Nucleus accumbens (tissue), 56 donors: ENCODE measurements around the gene POLR1B.

Source experiments
- DNase-seq, 56 donors: peaks; one replicate each; lab custom pipeline; 2025; lab: John Stamatoyannopoulos, UW

Gene POLR1B

DNA sequence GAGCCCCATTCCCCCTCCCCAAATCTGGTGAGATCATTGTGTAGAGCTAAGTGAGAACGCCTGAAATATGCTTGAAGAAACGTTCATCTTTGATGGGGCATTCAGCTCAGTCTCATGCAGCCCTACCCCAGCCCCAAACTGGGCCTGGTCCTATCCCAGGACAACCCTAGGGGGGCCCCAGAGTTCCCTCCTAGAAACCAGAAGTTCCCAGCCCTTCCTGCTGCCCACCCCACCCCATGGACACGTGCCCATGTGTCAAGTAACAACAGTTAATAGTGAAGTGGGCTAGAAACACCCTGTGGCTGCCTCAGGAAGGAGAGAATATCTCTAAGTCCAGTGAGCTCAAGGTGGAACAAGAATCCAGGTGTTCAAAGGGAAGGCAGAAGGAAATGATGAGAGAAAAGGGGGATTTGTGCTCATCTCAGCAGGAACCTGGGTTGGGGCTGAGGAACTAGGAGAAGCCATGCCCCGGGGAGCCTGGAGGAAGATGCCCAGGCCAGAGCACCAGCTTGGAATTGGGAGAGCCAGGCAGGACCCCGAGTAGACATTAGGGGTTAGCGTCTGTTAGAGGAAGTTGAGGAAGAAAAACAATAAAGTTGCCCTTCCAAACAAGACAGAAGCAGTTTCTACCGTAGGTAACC is 83.3 kb downstream of the POLR1B start:
- no peak for DNase-seq

DNA sequence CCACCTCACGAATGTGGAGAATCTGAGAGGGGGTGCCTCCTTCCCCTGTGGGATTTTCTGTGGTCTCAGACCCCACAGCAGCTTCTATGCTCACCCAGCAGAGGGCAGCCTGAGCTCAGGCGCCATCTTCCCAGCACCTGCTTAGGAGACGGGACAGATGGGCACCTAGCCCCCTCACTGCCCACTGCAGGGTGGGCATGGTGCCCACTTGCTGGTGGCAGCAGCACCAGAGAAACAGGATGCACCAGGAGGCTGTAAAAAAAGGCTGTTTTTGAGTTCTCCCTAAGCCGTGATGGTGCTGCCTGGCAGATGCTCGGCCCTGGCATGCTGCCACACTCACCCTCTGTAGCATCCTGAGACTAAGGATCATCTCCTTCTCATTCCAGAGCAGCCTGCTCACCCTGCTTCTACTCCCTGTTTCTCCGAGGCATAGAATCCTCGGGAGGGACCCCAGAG is 84.4 kb downstream of the POLR1B start:
- DNase-seq: peak in 52 of 56 donors; percentile 5 to 86 (median 63)
